GM23338 (cell line): ENCODE data around the gene NAMPT. TPM values are rescaled to one million over a fixed set of nuclear protein-coding genes. Genes with fewer than 3 reads are reported as not detected.

Experiments used
- ATAC-seq: fragments of 200-7000 bp; cut with Tn5 transposase; 3 replicates; pipeline ENCODE4 v1.9.1; 2020
- DNase-seq: peaks from one replicate; pipeline ENCODE4 v3.0.0-alpha.2; 2015; ENCODE audit warnings: low spot score
- H2AFZ ChIP-seq: fragments of 200-600 bp; sonication (generic); 2 replicates; pipeline ENCODE4 v1.8.0; 2016; ENCODE audit warnings: antibody characterized with exemption, mild to moderate bottlenecking, moderate library complexity
- H3F3A ChIP-seq: fragments of 200-600 bp; sonication (generic); replicated peaks from 2 replicates; pipeline ENCODE4 v1.8.0; 2017; ENCODE audit warnings: antibody characterized with exemption, mixed run types, low read depth
- H3K27ac ChIP-seq: fragments of 200-600 bp; sonication (generic); 2 replicates; pipeline ENCODE4 v1.6.1; 2016; ENCODE audit warnings: low read depth
- H3K27me3 ChIP-seq: fragments of 200-600 bp; sonication (generic); 2 replicates; pipeline ENCODE4 v1.8.0; 2016; ENCODE audit warnings: mild to moderate bottlenecking, mixed run types, moderate library complexity; ENCODE audit not compliant: insufficient read depth
- H3K36me3 ChIP-seq: fragments of 200-600 bp; sonication (generic); 2 replicates; pipeline ENCODE4 v1.8.0; 2016; ENCODE audit warnings: mild to moderate bottlenecking; ENCODE audit not compliant: insufficient read depth
- H3K4me1 ChIP-seq: fragments of 200-600 bp; sonication (generic); 2 replicates; pipeline ENCODE4 v1.8.0; 2016; ENCODE audit warnings: mild to moderate bottlenecking, moderate library complexity; ENCODE audit not compliant: insufficient read depth
- H3K4me2 ChIP-seq: fragments of 200-600 bp; sonication (generic); 2 replicates; pipeline ENCODE4 v1.7.1; 2017; ENCODE audit warnings: mixed run types
- H3K4me3 ChIP-seq: fragments of 200-600 bp; sonication (generic); 2 replicates; pipeline ENCODE4 v1.6.1; 2016; ENCODE audit warnings: mixed run types
- H3K79me2 ChIP-seq: fragments of 200-600 bp; sonication (generic); replicated peaks from 2 replicates; pipeline ENCODE4 v1.8.0; 2017; ENCODE audit warnings: mild to moderate bottlenecking; ENCODE audit not compliant: insufficient read depth
- H3K9me2 ChIP-seq: fragments of 200-600 bp; sonication (generic); 2 replicates; pipeline ENCODE4 v1.8.0; 2017; ENCODE audit not compliant: insufficient read depth
- H4K20me1 ChIP-seq: fragments of 200-600 bp; sonication (generic); replicated peaks from 2 replicates; pipeline ENCODE4 v1.8.0; 2017; ENCODE audit warnings: mild to moderate bottlenecking; ENCODE audit not compliant: insufficient read depth
- H3K27ac Mint-ChIP-seq: 2 replicates; pipeline ENCODE4 v1.8.0; 2020; ENCODE audit warnings: inconsistent platforms, mild to moderate bottlenecking, moderate library complexity, mixed read lengths
- H3K27me3 Mint-ChIP-seq: 3 replicates; pipeline ENCODE4 v1.8.0; 2022; ENCODE audit warnings: low read depth, mild to moderate bottlenecking, moderate library complexity, mixed read lengths, inconsistent platforms; ENCODE audit not compliant: insufficient read depth, poor library complexity
- H3K36me3 Mint-ChIP-seq: 3 replicates; pipeline ENCODE4 v1.8.0; 2021; ENCODE audit warnings: low read depth, mild to moderate bottlenecking, inconsistent platforms, moderate library complexity, mixed read lengths
- H3K4me1 Mint-ChIP-seq: 3 replicates; pipeline ENCODE4 v1.8.0; 2020; ENCODE audit warnings: mild to moderate bottlenecking, inconsistent platforms, mixed read lengths
- H3K4me3 Mint-ChIP-seq: 3 replicates; pipeline ENCODE4 v1.8.0; 2021; ENCODE audit warnings: moderate library complexity, mild to moderate bottlenecking, inconsistent platforms, mixed read lengths
- H3K9me3 Mint-ChIP-seq: 3 replicates; pipeline ENCODE4 v1.8.0; 2020; ENCODE audit warnings: moderate library complexity, mild to moderate bottlenecking, inconsistent platforms, mixed read lengths
- CTCF ChIP-seq, 2 experiments: fragments of 200-600 bp in 1 of 2; sonication (generic) in 1 of 2; conservative IDR thresholded peaks; 2 replicates each; pipeline versions ENCODE4 v1.5.1 to v1.6.1; 2016 to 2017; ENCODE audit warnings: antibody characterized with exemption in 2 of 2, low read depth in 2 of 2, mild to moderate bottlenecking in 2 of 2, moderate library complexity in 1 of 2
- ETS1 ChIP-seq: IDR thresholded peaks from 2 replicates; pipeline ENCODE4 v1.6.1; 2016; ENCODE audit warnings: antibody characterized with exemption
- EZH2 ChIP-seq: fragments of 200-600 bp; sonication (generic); IDR thresholded peaks from one replicate; pipeline ENCODE4 v1.8.0; 2017; ENCODE audit warnings: antibody characterized with exemption, mild to moderate bottlenecking, low read depth; ENCODE audit not compliant: unreplicated experiment
- EZH2phosphoT487 ChIP-seq: fragments of 200-600 bp; sonication (generic); IDR thresholded peaks from one replicate; pipeline ENCODE4 v1.8.1; 2018; ENCODE audit warnings: antibody characterized with exemption; ENCODE audit not compliant: unreplicated experiment
- JUNB ChIP-seq: IDR thresholded peaks from one replicate; pipeline ENCODE4 v1.6.1; 2016; ENCODE audit warnings: antibody characterized with exemption; ENCODE audit not compliant: unreplicated experiment
- REST ChIP-seq: IDR thresholded peaks from one replicate; pipeline ENCODE4 v1.6.1; 2018; ENCODE audit warnings: antibody characterized with exemption; ENCODE audit not compliant: unreplicated experiment
- ZNF114 ChIP-seq: fragments of 250-450 bp; sonication (Bioruptor Pico); IDR thresholded peaks from 2 replicates; pipeline ENCODE4 v1.5.0; 2020; ENCODE audit warnings: mild to moderate bottlenecking, moderate library complexity
- ZNF331 ChIP-seq: fragments of 250-450 bp; sonication (Bioruptor Pico); IDR thresholded peaks from 2 replicates; pipeline ENCODE4 v1.5.0; 2020; ENCODE audit warnings: low read depth, mild to moderate bottlenecking, moderate library complexity
- ZNF462 ChIP-seq: fragments of 250-450 bp; sonication (Bioruptor Pico); IDR thresholded peaks from 2 replicates; pipeline ENCODE4 v1.5.0; 2020; ENCODE audit warnings: mild to moderate bottlenecking, moderate library complexity
- polyA plus RNA-seq: library from polyadenylated mRNA; unstranded; fragments of >200 nt; fragmentation: Nextera tagmentation; extraction: Ambion mirVana; gene quantifications from 2 replicates; pipeline ENCODE4 v1.2.1, GENCODE V29; 2016
- total RNA-seq: library from RNA; depleted of rRNA; stranded (reverse); fragments of >200 nt; shearing (Covaris generic); gene quantifications from 2 replicates; pipeline ENCODE4 v1.2.3, GENCODE V29; 2014

NAMPT gene
- total and polyA plus RNA-seq, 2 experiments from 2014 or later = 37.9 to 73.9 TPM

GRCh38 chr7:106258789-106259188, 26.0 kb downstream of the NAMPT start:
- Histone ChIP-seq H3K27me3 (no peaks in the 10 kb centered on the region), H3F3A (no peaks in the 10 kb centered on the region), H3K9me2 (no peaks in the 10 kb centered on the region), H3K4me2 (no peak overlapping the region), H3K27ac (no peak overlapping the region), H3K4me1 (0 out of 2 replicates have a peak, but pooled peaks cover 11% of the 10 kb centered on the region), H3K79me2 (0 out of 2 replicates have a peak, but pooled peaks cover 6% of the 10 kb centered on the region), H4K20me1 (0 out of 2 replicates have a peak, but pooled peaks cover 18% of the 10 kb centered on the region), H2AFZ (no peak overlapping the region), H3K4me3 (no peak overlapping the region), H3K36me3 (peaks cover 24% of the 10 kb centered on the region; the same call in 1 of the 2 replicates)
- no peak for DNase-seq
- Mint-ChIP-seq H3K27ac (no peak overlapping the region), H3K27me3 (no peaks in the 10 kb centered on the region), H3K4me3 (no peak overlapping the region), H3K9me3 (no peaks in the 10 kb centered on the region), H3K36me3 (peaks cover 38% of the 10 kb centered on the region), H3K4me1 (peaks cover 4% of the 10 kb centered on the region)
- ATAC-seq = no peak
- no peak for TF ChIP-seq EZH2phosphoT487
- no peak for TF ChIP-seq JUNB
- no peak for TF ChIP-seq ZNF331

GRCh38 chr7:106257752-106258151, 27.0 kb downstream of the NAMPT start:
- 0 out of 2 replicates have a peak, but pooled peaks cover 11% of the 10 kb centered on the region for H3K4me1 ChIP-seq
- H3K27ac ChIP-seq = no peak overlapping the region
- H3K9me3 Mint-ChIP-seq = no peaks in the 10 kb centered on the region
- H2AFZ ChIP-seq = no peak overlapping the region
- H3K27me3 Mint-ChIP-seq = no peaks in the 10 kb centered on the region
- no peaks in the 10 kb centered on the region for H3K9me2 ChIP-seq
- H3K27me3 ChIP-seq = no peaks in the 10 kb centered on the region
- H3F3A ChIP-seq = no peaks in the 10 kb centered on the region
- 0 out of 2 replicates have a peak, but pooled peaks cover 6% of the 10 kb centered on the region for H3K79me2 ChIP-seq
- peaks cover 15% of the 10 kb centered on the region; the same call in 1 of the 2 replicates for H3K36me3 ChIP-seq
- peaks cover 21% of the 10 kb centered on the region; the same call in 1 of the 2 replicates for H4K20me1 ChIP-seq
- no peak overlapping the region for H3K4me3 ChIP-seq
- no peak for ATAC-seq
- peaks cover 4% of the 10 kb centered on the region for H3K4me1 Mint-ChIP-seq
- no peak overlapping the region for H3K4me2 ChIP-seq
- no peak overlapping the region for H3K27ac Mint-ChIP-seq
- H3K36me3 Mint-ChIP-seq = peaks cover 39% of the 10 kb centered on the region
- H3K4me3 Mint-ChIP-seq = no peak overlapping the region
- DNase-seq = no peak
- TF ChIP-seq ZNF462 (no peak), EZH2 (no peak), REST (no peak), ETS1 (no peak), ZNF114 (no peak), EZH2phosphoT487 (no peak), JUNB (no peak), CTCF (conservative IDR thresholded peaks at IDR 0.05; ENCODE audit: low read depth in 2 of 2) (no peak)
